ENCODE measurements around the gene SLC26A11.
"Not testable (repeated sequence)": the region's sequence is repeated elsewhere in the genome, so short reads cannot be mapped to it uniquely, and the experiment has no call there.

The SLC26A11 gene

GRCh38 chr17:80295559-80295958 is 75.3 kb downstream of the SLC26A11 start:
- DNase-seq (ENCODE audit: low spot score): no peak
- Histone ChIP-seq H3K27ac (ENCODE audit: poor library complexity, severe bottlenecking) (no peak overlapping the region), H3K9me3 (ENCODE audit: severe bottlenecking) (no peaks in the 10 kb centered on the region), H3K4me1 (ENCODE audit: insufficient read depth, poor library complexity, severe bottlenecking) (no peaks in the 10 kb centered on the region), H3K36me3 (ENCODE audit: low read depth) (peaks cover 96% of the 10 kb centered on the region), H3K27me3 (ENCODE audit: insufficient read depth, poor library complexity, severe bottlenecking) (no peaks in the 10 kb centered on the region), H3K4me3 (ENCODE audit: severe bottlenecking) (no peak overlapping the region)
- TF ChIP-seq CTCF (IDR thresholded peaks at IDR 0.05; ENCODE audit: poor library complexity, severe bottlenecking): no peak
- ATAC-seq (ENCODE audit: low read depth): no peak

GRCh38 chr17:80296221-80296620 is 76.0 kb downstream of the SLC26A11 start:
- DNase-seq (ENCODE audit: low spot score) (no peak), ATAC-seq (ENCODE audit: low read depth) (no peak)
- Histone ChIP-seq H3K4me3 (ENCODE audit: severe bottlenecking) (no peak overlapping the region), H3K9me3 (ENCODE audit: severe bottlenecking) (no peaks in the 10 kb centered on the region), H3K27ac (ENCODE audit: poor library complexity, severe bottlenecking) (no peak overlapping the region), H3K36me3 (ENCODE audit: low read depth) (peaks cover 96% of the 10 kb centered on the region), H3K4me1 (ENCODE audit: insufficient read depth, poor library complexity, severe bottlenecking) (no peaks in the 10 kb centered on the region), H3K27me3 (ENCODE audit: insufficient read depth, poor library complexity, severe bottlenecking) (no peaks in the 10 kb centered on the region)
- no peak for TF ChIP-seq CTCF (IDR thresholded peaks at IDR 0.05; ENCODE audit: poor library complexity, severe bottlenecking)

DNA sequence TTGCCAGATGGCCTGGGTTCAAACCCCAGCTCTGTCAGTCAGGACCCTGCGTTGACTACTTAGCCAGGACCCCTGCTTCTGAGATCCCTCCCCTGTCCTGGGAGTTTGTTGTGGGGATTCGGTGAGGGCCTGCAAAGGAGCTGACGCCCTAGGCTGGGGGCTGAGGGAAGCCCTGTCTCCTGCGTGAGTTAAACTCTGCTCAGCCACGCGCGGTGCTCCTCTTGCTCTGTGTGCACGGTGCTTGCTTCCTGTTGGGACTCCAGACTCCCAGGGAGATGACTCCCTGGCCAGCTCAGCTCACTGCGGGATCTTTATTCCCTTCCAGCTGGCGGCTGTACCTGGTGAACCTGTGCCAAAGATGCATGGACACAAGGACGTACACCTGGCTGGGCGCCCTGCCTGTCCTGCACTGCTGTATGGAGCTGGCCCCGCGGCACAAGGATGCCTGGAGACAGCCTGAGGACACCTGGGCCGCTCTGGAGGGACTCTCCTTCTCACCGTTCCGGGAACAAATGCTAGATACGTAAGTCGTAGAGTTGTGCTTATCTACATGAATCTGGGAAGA is 77.9 kb downstream of the SLC26A11 start:
- H3K27me3 ChIP-seq (ENCODE audit: insufficient read depth, poor library complexity, severe bottlenecking): no peaks in the 10 kb centered on the region
- no peak overlapping the region for H3K27ac ChIP-seq (ENCODE audit: poor library complexity, severe bottlenecking)
- TF ChIP-seq CTCF (IDR thresholded peaks at IDR 0.05; ENCODE audit: poor library complexity, severe bottlenecking): no peak
- H3K36me3 ChIP-seq (ENCODE audit: low read depth): peaks cover 96% of the 10 kb centered on the region
- no peak overlapping the region for H3K4me3 ChIP-seq (ENCODE audit: severe bottlenecking)
- no peak for ATAC-seq (ENCODE audit: low read depth)
- DNase-seq (ENCODE audit: low spot score): no peak
- no peaks in the 10 kb centered on the region for H3K4me1 ChIP-seq (ENCODE audit: insufficient read depth, poor library complexity, severe bottlenecking)
- no peaks in the 10 kb centered on the region for H3K9me3 ChIP-seq (ENCODE audit: severe bottlenecking)

GRCh38 chr17:80299350-80300100 is 79.3 kb downstream of the SLC26A11 start:
- not testable (repeated sequence) for H3K4me1 ChIP-seq (ENCODE audit: insufficient read depth, poor library complexity, severe bottlenecking); H3K27me3 ChIP-seq (ENCODE audit: insufficient read depth, poor library complexity, severe bottlenecking); DNase-seq (ENCODE audit: low spot score); H3K27ac ChIP-seq (ENCODE audit: poor library complexity, severe bottlenecking); H3K4me3 ChIP-seq (ENCODE audit: severe bottlenecking); ATAC-seq (ENCODE audit: low read depth); H3K9me3 ChIP-seq (ENCODE audit: severe bottlenecking)
- peaks cover 95% of the 10 kb centered on the region for H3K36me3 ChIP-seq (ENCODE audit: low read depth)

- H3K27me3 ChIP-seq (ENCODE audit: insufficient read depth, poor library complexity, severe bottlenecking); H3K27ac ChIP-seq (ENCODE audit: poor library complexity, severe bottlenecking); H3K9me3 ChIP-seq (ENCODE audit: severe bottlenecking); H3K4me3 ChIP-seq (ENCODE audit: severe bottlenecking); ATAC-seq (ENCODE audit: low read depth); H3K4me1 ChIP-seq (ENCODE audit: insufficient read depth, poor library complexity, severe bottlenecking); DNase-seq (ENCODE audit: low spot score): not testable (repeated sequence)
- peaks cover 95% of the 10 kb centered on the region for H3K36me3 ChIP-seq (ENCODE audit: low read depth)
Measured at GRCh38 chr17:80300756-80301155, 80.5 kb downstream of the SLC26A11 start.

All from RWPE2 (cell line).